GM12892 (cell line): ENCODE results near the gene ACTRT2.

Source experiments
- POLR2A ChIP-seq: IDR thresholded peaks from 2 replicates; pipeline ENCODE4 v1.6.1; 2011; ENCODE audit warnings: low read depth, low read length, control low read depth
- TAF1 ChIP-seq: IDR thresholded peaks from 2 replicates; pipeline ENCODE4 v1.6.1; 2011; ENCODE audit warnings: low read depth, mild to moderate bottlenecking, control low read depth, low read length, borderline replicate concordance

DNA sequence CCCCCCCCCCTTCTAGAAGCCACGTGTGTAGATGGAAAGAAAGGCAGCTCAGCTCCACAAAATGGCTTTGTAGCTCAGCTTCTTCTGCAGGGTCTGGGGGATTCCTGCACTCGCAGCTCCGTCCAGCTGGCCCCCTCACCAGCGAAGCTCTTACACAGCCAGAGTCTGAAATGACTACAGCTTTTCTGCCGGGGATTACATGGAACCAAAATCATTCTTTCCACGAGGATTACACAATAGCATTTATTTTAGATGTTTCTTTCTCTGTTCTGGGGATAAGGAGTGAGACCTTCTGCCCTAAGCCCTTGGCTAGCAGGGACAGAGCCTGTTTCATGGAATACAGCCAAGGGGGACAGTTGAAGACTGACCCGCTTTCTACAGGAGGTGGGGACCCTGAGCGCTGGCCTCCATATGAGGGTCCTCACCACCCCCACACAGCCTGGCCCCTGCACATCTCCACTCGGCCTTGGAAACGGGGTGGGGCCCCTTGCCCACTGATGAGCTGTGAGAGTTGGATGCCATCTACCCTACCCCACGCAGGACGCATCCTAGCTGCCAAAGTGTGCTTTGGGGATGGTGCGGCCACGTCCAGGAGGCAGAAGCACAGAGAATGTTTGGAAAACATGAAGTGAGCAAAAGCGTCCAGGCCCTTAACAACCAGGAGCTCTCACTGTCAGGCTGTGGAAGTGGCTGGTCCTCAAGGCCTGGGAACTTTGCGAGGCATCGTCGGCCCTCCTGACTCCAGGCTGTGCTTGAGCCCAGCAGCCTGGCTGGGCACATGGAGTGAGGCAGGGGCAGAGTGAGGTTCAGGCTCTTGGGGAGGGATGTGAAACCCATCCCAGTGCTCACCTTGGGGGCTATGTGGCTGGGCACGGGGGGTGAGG, 14.5 kb downstream of the ACTRT2 start:
- TF ChIP-seq TAF1 = no peak
- no peak for TF ChIP-seq POLR2A
